ENCODE data around the gene TBC1D2.

Gene TBC1D2

DNA sequence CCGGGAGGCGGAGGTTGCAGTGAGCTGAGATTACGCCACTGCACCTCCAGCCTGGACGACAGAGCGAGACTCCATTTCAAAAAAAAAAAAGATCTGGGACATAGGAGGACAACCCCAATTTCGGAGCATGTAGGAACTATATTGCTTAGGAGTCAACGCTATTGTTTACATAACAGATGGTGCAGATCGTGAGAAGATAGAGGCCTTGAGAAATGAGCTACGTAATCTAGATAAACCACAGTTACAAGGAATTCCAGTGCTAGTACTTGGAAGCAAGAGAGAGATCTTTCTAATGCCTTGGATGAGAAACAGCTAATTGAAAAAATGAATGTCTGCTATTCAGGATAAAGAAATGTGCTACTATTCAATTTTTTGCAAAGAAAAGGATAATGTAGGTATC, 20.3 kb downstream of the TBC1D2 start:
- no peaks in the 10 kb centered on the region for H3K9me3 ChIP-seq (ENCODE audit: control insufficient read depth, low read length)
- no peak for DNase-seq (ENCODE audit: low read depth)
- H3K36me3 ChIP-seq (ENCODE audit: control insufficient read depth, insufficient read depth, low read length, severe bottlenecking) = peaks cover 5% of the 10 kb centered on the region
- no peak overlapping the region for H3K9ac ChIP-seq (ENCODE audit: low read length)
- no peaks in the 10 kb centered on the region for H3K27me3 ChIP-seq (replicated peaks; ENCODE audit: control insufficient read depth, insufficient read depth, low read length)
- no peak overlapping the region for H3K4me3 ChIP-seq (ENCODE audit: low read length)
- peaks cover 29% of the 10 kb centered on the region for H3K4me1 ChIP-seq (ENCODE audit: control insufficient read depth, insufficient read depth, low read length)

DNA sequence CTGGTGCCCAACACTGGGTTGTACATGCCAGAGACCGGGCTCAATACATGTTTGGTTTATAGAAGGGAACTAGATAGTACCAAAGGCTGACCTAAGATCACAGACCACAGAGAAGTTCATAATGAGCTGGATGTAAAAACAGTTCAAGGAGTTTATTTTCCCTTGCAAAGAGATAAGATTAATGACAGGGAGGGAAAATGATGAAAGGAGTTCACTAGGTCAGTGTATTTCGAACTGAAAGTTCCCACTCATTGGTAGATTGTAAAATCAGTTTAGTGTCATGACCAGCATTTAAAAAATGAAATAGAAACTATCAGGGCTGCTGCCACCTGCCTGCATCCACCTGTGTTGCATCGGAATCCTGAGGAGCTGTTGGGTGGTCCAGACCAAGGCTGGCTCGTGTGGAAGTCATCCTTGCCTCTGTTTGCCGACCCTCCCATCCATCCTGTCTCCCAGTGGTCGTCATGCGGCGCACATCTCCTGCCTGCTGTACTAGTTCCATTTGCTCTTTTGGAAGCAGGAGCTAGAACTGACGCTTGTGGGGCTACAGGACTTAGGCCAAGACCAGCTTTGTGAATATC, 21.1 kb downstream of the TBC1D2 start:
- no peak overlapping the region for H3K4me3 ChIP-seq (ENCODE audit: low read length)
- H3K27me3 ChIP-seq (replicated peaks; ENCODE audit: control insufficient read depth, insufficient read depth, low read length) = no peaks in the 10 kb centered on the region
- no peaks in the 10 kb centered on the region for H3K9me3 ChIP-seq (ENCODE audit: control insufficient read depth, low read length)
- H3K4me1 ChIP-seq (ENCODE audit: control insufficient read depth, insufficient read depth, low read length) = peaks cover 30% of the 10 kb centered on the region
- no peak for DNase-seq (ENCODE audit: low read depth)
- no peak overlapping the region for H3K9ac ChIP-seq (ENCODE audit: low read length)
- peaks cover 5% of the 10 kb centered on the region for H3K36me3 ChIP-seq (ENCODE audit: control insufficient read depth, insufficient read depth, low read length, severe bottlenecking)

DNA sequence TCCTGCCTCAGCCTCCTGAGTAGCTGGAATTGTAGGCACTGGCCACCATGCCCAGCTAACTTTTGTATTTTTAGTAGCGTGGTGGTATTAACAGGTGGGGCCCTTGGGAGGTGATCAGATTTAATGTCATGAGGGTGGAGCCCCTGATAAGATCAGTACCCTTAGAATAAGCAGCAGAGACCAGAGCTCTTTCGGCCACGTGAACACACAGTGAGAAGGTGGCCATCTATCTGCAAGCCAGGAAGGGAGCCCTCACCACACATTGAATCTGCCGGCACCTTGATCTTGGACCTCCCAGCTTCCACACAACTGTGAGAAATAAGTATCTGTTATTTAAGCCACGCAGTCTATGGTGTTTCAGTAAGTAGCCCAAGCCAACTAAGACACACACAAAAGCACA, 22.5 kb downstream of the TBC1D2 start:
- Histone ChIP-seq H3K4me1 (ENCODE audit: control insufficient read depth, insufficient read depth, low read length) (peaks cover 44% of the 10 kb centered on the region), H3K36me3 (ENCODE audit: control insufficient read depth, insufficient read depth, low read length, severe bottlenecking) (peaks cover 11% of the 10 kb centered on the region), H3K4me3 (ENCODE audit: low read length) (no peak overlapping the region), H3K9me3 (ENCODE audit: control insufficient read depth, low read length) (no peaks in the 10 kb centered on the region), H3K27me3 (replicated peaks; ENCODE audit: control insufficient read depth, insufficient read depth, low read length) (no peaks in the 10 kb centered on the region), H3K9ac (ENCODE audit: low read length) (no peak overlapping the region)
- DNase-seq (ENCODE audit: low read depth) = no peak

DNA sequence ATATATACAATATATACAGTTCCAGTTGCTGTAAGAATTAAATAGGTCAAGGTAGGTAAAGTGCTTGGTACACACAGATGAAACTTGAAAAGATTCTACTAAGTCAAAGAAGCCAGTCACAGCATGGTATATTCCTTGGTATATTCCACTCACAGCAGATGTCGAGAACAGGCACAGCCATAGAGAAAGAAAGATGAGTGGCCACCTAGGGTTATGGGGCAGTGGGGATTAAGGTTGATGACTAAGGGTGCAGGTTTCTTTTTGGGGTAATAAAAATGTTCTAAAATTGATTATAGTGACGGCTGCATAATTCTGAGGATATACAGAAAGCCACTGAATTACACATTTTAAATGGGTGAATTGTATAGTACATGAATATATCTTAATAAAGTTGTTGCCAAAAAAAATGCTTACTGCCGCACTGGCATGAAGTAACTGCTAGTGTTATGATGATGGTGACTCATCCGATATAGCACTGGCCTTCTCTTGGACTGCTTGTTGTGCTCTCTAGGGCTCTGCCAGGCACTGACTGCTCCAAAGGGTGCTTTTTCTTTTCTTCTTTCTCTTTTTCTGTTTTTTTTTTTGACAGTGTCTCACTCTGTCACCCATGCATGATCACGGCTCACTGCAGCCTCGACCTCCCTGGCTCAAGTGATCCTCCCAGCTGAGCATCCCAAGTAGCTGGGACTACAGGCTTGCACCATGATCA, 23.5 kb downstream of the TBC1D2 start:
- Histone ChIP-seq H3K27me3 (replicated peaks; ENCODE audit: control insufficient read depth, insufficient read depth, low read length) (no peaks in the 10 kb centered on the region), H3K9ac (ENCODE audit: low read length) (no peak overlapping the region), H3K4me1 (ENCODE audit: control insufficient read depth, insufficient read depth, low read length) (peaks cover 47% of the 10 kb centered on the region), H3K4me3 (ENCODE audit: low read length) (no peak overlapping the region), H3K9me3 (ENCODE audit: control insufficient read depth, low read length) (no peaks in the 10 kb centered on the region), H3K36me3 (ENCODE audit: control insufficient read depth, insufficient read depth, low read length, severe bottlenecking) (peaks cover 11% of the 10 kb centered on the region)
- peak; percentile 86 for DNase-seq (ENCODE audit: low read depth)

DNA sequence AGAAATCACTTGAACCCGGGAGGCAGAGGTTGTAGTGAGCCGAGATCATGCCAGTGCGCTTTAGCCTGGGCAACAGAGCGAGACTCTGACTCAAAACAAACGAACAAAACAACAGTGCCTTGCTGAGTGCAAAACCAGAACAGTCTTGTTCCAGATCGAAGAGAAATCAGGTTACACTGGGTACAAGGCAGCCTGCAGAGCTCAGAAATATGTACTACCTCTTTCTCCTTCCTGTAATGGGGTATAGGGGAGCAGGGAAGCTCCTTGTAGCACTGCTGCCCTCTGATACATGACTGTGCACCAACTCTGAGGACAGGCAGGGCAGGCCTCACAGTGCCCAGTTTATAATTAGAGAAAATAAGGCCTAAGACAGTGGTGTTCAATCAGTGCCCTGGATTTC, 24.7 kb downstream of the TBC1D2 start:
- peaks cover 11% of the 10 kb centered on the region for H3K36me3 ChIP-seq (ENCODE audit: control insufficient read depth, insufficient read depth, low read length, severe bottlenecking)
- peaks cover 54% of the 10 kb centered on the region for H3K4me1 ChIP-seq (ENCODE audit: control insufficient read depth, insufficient read depth, low read length)
- no peak overlapping the region for H3K9ac ChIP-seq (ENCODE audit: low read length)
- DNase-seq (ENCODE audit: low read depth) = no peak
- no peaks in the 10 kb centered on the region for H3K9me3 ChIP-seq (ENCODE audit: control insufficient read depth, low read length)
- no peaks in the 10 kb centered on the region for H3K27me3 ChIP-seq (replicated peaks; ENCODE audit: control insufficient read depth, insufficient read depth, low read length)
- H3K4me3 ChIP-seq (ENCODE audit: low read length) = no peak overlapping the region

DNA sequence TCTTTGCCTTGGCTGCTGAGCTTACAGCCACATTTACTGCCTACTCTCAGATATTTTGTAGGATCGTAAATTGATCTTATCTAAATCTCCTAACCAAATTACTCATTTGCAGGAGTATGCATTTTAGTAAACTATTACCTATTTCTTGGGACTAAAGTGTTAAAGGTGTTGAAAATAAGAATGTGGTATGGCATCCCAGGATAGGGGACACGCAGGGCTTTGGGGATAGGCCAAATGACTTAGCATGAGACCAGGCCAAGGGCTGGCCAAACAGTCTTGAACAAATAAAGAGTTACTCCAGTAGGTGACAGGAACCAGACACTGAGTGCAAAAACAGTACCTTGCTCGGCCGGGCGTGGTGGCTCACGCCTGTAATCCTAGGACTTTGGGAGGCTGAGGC, 25.1 kb downstream of the TBC1D2 start:
- Histone ChIP-seq H3K9ac (ENCODE audit: low read length) (no peak overlapping the region), H3K36me3 (ENCODE audit: control insufficient read depth, insufficient read depth, low read length, severe bottlenecking) (peaks cover 11% of the 10 kb centered on the region), H3K4me1 (ENCODE audit: control insufficient read depth, insufficient read depth, low read length) (peaks cover 57% of the 10 kb centered on the region), H3K4me3 (ENCODE audit: low read length) (no peak overlapping the region), H3K9me3 (ENCODE audit: control insufficient read depth, low read length) (no peaks in the 10 kb centered on the region), H3K27me3 (replicated peaks; ENCODE audit: control insufficient read depth, insufficient read depth, low read length) (no peaks in the 10 kb centered on the region)
- no peak for DNase-seq (ENCODE audit: low read depth)

DNA sequence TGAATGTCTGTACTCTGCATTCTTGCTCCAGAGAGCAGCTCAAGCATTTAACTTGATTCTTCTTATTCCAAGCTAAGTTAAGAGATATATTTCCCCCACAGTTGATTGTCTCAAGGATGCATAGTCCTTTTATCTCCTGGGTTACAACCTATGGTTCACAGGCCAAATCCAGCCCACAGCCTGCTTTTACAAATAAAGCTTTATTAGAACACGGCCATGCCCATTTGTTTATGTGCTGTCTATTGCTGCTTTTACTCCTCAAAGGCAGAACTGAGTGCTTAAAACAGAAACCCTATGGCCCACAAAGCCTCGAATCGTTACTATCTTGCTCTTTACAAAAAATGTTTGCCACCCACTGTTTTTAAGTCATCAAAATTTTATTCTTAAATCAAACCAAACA, 25.8 kb downstream of the TBC1D2 start:
- peaks cover 57% of the 10 kb centered on the region for H3K4me1 ChIP-seq (ENCODE audit: control insufficient read depth, insufficient read depth, low read length)
- H3K9me3 ChIP-seq (ENCODE audit: control insufficient read depth, low read length) = no peaks in the 10 kb centered on the region
- no peaks in the 10 kb centered on the region for H3K27me3 ChIP-seq (replicated peaks; ENCODE audit: control insufficient read depth, insufficient read depth, low read length)
- H3K9ac ChIP-seq (ENCODE audit: low read length) = no peak overlapping the region
- H3K4me3 ChIP-seq (ENCODE audit: low read length) = no peak overlapping the region
- no peak for DNase-seq (ENCODE audit: low read depth)
- H3K36me3 ChIP-seq (ENCODE audit: control insufficient read depth, insufficient read depth, low read length, severe bottlenecking) = peaks cover 11% of the 10 kb centered on the region

DNA sequence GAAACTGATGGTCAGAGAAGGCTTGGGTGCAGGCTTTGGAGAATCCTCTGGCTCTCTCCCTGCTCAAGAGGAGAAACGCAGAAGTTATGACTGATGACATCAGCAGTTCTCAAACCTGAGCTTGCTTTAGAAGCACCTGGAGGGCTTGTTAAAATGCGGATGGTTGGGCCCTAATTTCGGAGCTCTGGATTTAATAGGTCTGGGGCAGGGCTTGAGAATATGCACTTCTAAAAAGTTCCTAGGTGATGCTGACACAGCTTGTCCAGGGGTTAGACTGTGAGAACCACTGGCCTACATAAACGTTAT, 26.4 kb downstream of the TBC1D2 start:
- no peaks in the 10 kb centered on the region for H3K27me3 ChIP-seq (replicated peaks; ENCODE audit: control insufficient read depth, insufficient read depth, low read length)
- DNase-seq (ENCODE audit: low read depth) = no peak
- peaks cover 11% of the 10 kb centered on the region for H3K36me3 ChIP-seq (ENCODE audit: control insufficient read depth, insufficient read depth, low read length, severe bottlenecking)
- H3K9ac ChIP-seq (ENCODE audit: low read length) = no peak overlapping the region
- no peak overlapping the region for H3K4me3 ChIP-seq (ENCODE audit: low read length)
- H3K9me3 ChIP-seq (ENCODE audit: control insufficient read depth, low read length) = no peaks in the 10 kb centered on the region
- peaks cover 62% of the 10 kb centered on the region for H3K4me1 ChIP-seq (ENCODE audit: control insufficient read depth, insufficient read depth, low read length)

DNA sequence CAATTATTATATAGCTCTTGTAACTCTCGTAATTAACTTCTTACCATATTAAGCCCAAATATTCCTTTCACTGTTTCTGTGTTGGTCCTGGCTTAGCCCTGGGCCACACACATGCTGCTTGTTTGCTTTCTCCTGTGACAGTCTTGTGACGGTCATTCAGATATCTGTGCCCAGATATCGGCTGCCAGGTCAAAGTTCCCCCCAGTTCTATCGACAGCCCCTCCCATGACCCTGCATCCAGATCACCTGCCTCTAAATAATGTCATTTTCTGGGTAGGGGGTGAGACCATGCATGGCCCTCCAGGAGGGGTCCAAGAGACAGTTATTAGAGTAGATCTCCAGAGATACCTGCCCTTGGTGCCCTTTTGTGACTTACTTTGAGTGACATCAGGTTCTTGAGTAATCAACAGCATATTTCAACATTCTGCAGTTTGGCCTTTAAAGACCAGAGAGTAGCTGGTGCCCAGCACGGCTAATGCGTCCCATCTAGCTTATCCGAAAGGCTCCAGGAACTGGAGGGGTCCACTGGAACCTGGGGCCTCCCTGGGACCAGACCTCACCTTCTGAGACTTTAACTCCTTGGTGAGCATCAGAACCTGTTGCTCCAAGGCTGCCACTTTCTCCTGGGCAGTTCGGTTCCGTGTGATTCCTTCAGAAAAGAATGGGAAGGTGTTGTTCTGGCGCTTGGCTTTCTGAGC, 26.9 kb downstream of the TBC1D2 start:
- H3K36me3 ChIP-seq (ENCODE audit: control insufficient read depth, insufficient read depth, low read length, severe bottlenecking) = peaks cover 11% of the 10 kb centered on the region
- H3K9ac ChIP-seq (ENCODE audit: low read length) = no peak overlapping the region
- H3K27me3 ChIP-seq (replicated peaks; ENCODE audit: control insufficient read depth, insufficient read depth, low read length) = no peaks in the 10 kb centered on the region
- peaks cover 62% of the 10 kb centered on the region for H3K4me1 ChIP-seq (ENCODE audit: control insufficient read depth, insufficient read depth, low read length)
- H3K9me3 ChIP-seq (ENCODE audit: control insufficient read depth, low read length) = no peaks in the 10 kb centered on the region
- H3K4me3 ChIP-seq (ENCODE audit: low read length) = no peak overlapping the region
- no peak for DNase-seq (ENCODE audit: low read depth)

DNA sequence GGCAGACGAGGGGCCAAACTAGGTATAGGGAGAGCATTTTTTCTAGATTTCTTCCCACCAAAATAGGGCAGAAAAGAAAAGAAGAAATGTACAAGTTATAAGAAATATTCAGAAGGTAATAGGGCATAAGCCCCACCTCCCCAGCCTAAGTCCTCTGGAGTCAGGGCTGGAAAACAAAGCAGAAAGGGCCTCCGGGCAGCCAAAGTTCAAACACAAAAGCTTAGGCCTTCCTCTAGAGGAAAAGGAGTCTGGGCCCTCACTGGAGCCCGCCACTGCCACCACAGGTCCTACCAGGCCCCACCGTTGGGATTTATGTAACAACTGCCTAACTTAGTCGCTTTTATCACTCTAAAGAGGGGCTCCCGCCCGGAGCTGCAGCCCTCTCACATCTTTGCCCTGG, 27.6 kb downstream of the TBC1D2 start:
- Histone ChIP-seq H3K36me3 (ENCODE audit: control insufficient read depth, insufficient read depth, low read length, severe bottlenecking) (peaks cover 8% of the 10 kb centered on the region), H3K4me3 (ENCODE audit: low read length) (no peak overlapping the region), H3K4me1 (ENCODE audit: control insufficient read depth, insufficient read depth, low read length) (peaks cover 62% of the 10 kb centered on the region), H3K27me3 (replicated peaks; ENCODE audit: control insufficient read depth, insufficient read depth, low read length) (no peaks in the 10 kb centered on the region), H3K9ac (ENCODE audit: low read length) (no peak overlapping the region), H3K9me3 (ENCODE audit: control insufficient read depth, low read length) (no peaks in the 10 kb centered on the region)
- DNase-seq (ENCODE audit: low read depth) = no peak

DNA sequence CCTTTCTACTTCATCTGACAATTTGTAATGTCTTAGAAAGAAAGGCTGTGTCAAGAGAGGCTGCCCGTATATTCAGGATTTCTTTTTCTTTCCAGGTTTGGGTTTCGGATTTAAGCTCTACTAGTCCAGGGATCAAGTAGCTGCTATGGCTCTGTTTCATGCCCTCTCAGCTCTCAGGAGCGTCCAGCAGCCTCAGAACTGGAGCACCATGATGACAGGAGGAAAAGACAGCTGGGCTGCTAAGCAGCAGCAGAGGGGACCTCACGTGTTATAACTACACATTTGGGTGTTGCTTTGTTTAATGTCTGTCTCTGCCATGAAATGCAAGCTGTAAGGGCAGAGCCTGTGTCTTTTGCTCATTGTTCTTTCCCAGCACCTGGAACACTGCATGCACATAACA, 28.5 kb downstream of the TBC1D2 start:
- Histone ChIP-seq H3K27me3 (replicated peaks; ENCODE audit: control insufficient read depth, insufficient read depth, low read length) (no peaks in the 10 kb centered on the region), H3K36me3 (ENCODE audit: control insufficient read depth, insufficient read depth, low read length, severe bottlenecking) (peaks cover 6% of the 10 kb centered on the region), H3K9me3 (ENCODE audit: control insufficient read depth, low read length) (no peaks in the 10 kb centered on the region), H3K4me3 (ENCODE audit: low read length) (no peak overlapping the region), H3K9ac (ENCODE audit: low read length) (no peak overlapping the region), H3K4me1 (ENCODE audit: control insufficient read depth, insufficient read depth, low read length) (peaks cover 63% of the 10 kb centered on the region)
- no peak for DNase-seq (ENCODE audit: low read depth)
